Muscle of arm (tissue), 12 donors: ENCODE data around the gene CFAP74. TPM values are rescaled to one million over a fixed set of nuclear protein-coding genes. Genes with fewer than 3 reads are reported as not detected.
"Not testable (repeated sequence)": the region's sequence is repeated elsewhere in the genome, so short reads cannot be mapped to it uniquely, and the experiment has no call there.

ENCODE experiments used
- DNase-seq: peaks from one replicate; pipeline ENCODE4 v3.0.0-alpha.2; 2013
- polyA plus RNA-seq, 12 donors: library from polyadenylated mRNA; unstranded; fragments of 120-200 nt; gene quantifications; one replicate each; pipeline ENCODE4 v1.2.1, GENCODE V29; 2013; ENCODE audit not compliant: insufficient read length in 12 of 12

The CFAP74 gene
- polyA plus RNA-seq, 12 donors, result 0.07 to 0.74 (median 0.24) TPM; not detected in 2

DNA sequence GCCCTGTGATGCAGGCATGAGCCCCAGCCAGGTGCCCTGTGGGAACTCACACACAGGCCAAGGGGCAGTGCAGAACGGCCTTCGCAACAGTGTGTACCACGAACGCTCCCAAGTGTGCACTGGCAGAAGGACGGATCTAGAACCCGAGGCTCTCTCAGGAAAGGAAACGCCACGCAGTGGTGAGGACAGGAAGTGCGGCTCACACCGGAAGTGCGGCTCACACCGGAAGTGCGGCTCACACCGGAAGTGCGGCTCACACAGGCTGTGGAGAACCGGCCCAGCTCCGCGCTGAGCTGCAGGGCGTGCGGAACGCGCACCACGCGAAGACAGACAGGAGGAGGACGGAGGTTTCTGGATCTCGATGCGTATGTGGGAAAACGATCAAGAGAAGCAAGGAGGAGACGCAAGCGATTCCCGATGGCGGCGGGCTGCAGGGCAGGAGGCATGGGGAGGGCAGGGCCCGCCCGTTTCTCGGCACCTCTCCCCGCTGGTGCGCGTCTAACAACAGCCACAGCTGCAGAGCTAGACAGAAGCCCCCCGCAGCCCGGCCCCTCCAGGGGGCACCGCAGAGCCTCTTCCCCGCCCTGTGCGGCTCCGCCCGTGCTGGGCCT lies 48.6 kb downstream of the CFAP74 start:
- no peak for DNase-seq

DNA sequence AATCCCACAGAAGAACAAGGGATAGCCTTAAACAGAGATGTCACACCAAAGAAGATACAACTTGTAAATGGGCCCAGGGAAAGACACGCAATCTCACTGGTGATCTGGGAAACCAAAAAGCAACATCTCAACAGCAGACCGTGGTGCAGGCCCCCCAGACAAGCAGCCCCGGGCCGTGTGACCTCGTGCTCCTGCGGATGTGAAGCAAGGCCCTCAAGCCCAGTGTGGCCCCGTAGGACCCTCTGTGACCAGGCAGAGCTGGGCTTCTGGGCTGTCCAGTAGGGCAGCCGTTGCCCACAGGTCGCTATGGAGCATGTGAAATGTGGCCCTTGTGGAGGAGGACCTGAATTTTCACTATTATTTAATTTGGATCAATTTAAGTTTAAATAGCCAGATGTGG lies 49.6 kb downstream of the CFAP74 start:
- no peak for DNase-seq

DNA sequence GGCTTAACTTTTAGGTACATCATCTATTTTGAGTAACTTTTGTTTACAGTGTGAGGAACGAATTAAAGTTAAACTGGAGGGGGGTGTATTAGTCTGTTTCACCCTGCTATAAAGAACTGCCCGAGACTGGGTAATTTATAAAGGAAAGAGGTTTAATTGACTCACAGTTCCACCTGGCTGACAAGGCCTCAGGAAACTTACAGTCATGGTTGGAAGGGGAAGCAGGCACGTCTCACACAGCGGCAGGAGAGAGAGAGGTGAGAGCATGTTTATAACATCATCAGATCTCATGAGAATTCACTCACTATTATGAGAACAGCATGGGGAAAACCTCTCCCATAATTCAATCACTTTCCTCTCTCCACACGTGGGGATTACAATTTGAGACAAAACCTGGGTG lies 52.6 kb downstream of the CFAP74 start:
- no peak for DNase-seq

DNA sequence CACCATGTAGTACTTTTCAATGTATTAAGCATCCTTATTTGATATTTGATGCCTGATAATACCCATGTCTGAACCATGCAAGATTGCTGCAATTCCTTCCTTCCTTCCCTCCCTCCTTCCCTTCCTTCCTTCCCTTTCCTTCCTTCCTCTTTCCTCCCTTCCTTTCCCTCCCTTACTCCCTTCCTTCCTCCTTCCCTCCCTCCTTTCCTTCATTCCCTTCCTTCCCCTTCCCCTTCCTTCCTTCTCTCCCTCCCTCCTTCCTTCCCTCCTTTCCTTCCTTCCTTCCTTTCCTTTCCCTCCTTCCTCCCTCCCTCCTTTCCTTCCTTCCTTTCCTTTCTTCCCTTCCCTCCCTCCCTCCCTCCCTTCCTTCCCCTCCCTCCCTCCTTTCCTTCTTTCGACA lies 54.8 kb downstream of the CFAP74 start:
- no peak for DNase-seq

DNA sequence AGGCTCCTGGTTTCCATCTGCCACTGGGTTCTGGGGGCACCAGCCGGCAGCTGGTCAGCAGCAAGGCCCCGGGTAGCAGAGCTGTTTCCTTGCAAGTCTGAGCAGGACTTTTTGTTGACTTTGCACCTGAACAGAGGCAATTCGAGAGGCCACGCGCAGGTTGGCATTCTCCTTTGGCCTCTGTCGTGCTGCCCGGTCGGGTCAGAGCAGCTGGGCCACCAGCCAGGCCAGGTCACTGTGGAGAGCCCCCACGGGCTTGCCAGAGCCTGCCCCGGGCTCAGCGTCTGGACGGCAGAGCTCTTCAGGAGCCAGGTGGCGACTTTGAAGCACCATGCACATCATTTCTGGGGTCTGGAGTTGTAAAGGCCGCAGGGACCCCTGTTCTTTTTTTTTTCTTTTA lies 56.1 kb downstream of the CFAP74 start:
- no peak for DNase-seq

DNA sequence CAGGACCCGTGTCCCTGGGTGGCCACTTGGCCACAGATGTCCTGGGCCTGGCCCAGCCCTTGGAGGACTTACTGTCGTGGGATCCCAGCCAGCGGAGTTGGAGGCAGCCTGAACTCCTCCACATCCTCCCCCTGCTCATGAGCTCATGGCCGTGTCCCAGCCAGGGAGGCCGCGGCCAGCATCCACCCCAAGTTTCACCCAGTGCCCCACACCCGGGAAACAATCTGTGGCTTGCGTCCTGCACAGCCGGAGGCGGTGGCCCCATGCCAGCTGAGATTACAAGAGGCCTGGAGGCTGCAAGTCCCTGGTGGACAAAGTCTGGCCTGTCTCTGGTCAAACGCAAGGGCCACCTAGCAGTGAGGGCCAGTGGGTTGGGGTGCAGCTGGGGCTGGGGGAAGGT lies 57.0 kb downstream of the CFAP74 start:
- peak; percentile 28 for DNase-seq

DNA sequence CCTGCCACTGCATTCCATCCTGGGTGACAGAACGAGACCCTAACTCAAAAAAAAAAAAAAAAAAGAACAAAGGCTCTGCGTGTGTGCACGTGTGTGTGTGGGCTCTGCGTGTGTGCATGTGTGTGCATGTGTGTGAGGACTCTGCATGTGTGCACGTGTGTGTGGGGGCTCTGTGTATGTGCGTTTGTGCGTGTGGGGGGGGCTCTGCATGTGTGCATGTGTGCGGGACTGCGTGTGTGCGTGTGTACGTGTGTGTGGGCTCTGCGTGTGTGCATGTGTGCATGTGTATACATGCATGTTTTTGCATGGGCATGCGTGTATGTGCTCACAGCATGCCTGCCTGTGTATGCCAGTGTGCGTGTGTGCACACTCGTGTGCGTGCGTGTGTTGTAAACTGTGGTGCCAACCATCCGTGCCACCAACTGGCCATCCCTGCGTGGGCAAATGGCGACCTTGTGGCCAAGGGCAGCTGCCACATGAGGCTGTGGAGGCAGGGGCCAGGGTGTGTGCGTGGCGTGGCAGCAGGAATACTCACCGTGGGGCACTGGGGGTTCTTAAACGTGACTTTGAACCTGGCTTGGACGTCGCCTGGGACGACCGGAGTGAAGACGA lies 57.7 kb downstream of the CFAP74 start:
- no peak for DNase-seq

DNA sequence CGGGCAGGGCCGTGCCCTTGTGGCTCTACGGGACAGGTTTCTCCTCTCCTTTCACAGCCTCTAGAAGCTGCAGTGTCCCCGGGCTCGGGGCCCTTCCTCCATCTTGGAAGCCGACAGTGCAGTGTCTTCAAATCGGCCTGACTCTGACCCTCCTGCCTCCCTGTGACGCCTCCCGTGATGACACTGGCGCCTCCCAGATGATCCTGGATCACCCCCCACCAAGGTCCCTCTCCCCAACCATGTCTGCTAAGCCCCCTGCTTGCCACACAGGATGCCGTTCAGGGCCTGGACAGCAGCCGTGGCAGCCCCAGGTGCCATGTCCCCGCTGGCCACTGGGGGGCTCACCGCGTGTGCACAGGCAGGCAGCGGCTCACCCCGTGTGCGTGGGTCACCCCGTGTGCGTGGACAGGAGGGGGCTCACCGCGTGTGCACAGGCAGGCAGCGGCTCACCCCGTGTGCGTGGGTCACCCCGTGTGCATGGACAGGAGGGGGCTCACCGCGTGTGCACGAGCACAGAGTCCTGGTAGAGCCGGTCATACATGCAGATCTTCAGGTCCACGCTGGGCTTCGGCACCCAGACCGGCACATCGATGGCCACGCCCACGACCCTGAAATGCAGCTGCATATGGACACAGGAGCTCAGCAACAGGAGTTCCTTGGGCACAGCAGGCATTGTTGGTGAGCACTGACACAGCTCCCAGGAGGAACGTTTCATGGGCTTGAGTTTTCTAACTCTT lies 59.6 kb downstream of the CFAP74 start:
- DNase-seq, result no peak

DNA sequence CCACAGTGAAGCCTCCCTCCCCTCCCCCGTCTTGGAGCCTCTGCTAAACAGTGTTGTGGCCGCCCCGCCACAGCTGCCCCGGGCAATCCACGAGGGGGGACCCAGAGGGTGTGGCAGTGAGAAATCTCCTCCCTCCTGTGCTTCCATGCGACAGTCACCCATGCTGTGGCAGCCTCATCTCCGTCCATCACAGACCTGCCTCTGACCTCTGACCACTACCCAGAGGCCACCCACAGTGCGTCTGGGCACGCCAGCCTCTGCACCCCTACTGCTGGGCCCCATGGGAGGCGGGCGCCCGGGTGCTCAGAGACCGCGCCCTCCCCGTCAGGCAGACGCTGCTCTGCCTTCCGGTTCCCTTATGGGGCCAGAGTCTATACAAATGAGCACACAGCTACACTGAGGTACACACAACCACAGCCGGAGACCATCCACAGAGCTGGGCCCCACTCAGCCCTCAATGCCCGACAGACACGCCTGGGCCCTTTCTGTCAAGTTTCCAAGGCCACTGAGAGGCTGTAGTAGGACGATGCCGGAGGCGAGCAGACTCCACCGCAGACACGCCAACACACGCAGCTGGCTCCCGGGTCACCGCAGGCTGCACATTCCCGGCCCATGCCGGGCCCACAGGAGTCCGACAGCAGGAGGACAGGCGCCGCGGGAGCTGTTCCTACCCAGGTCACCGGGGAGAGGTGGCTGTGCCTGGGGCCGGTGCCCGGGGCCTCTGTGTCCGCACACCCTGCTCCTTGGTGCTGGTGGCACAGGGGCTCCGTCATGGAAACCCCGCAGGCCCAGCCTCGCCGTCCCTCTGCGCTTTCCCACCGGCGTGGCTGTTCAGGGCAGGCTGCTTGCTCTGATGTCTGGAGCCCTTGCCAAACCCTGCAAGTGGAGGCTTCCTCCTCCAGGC lies 60.6 kb downstream of the CFAP74 start:
- no peak for DNase-seq

DNA sequence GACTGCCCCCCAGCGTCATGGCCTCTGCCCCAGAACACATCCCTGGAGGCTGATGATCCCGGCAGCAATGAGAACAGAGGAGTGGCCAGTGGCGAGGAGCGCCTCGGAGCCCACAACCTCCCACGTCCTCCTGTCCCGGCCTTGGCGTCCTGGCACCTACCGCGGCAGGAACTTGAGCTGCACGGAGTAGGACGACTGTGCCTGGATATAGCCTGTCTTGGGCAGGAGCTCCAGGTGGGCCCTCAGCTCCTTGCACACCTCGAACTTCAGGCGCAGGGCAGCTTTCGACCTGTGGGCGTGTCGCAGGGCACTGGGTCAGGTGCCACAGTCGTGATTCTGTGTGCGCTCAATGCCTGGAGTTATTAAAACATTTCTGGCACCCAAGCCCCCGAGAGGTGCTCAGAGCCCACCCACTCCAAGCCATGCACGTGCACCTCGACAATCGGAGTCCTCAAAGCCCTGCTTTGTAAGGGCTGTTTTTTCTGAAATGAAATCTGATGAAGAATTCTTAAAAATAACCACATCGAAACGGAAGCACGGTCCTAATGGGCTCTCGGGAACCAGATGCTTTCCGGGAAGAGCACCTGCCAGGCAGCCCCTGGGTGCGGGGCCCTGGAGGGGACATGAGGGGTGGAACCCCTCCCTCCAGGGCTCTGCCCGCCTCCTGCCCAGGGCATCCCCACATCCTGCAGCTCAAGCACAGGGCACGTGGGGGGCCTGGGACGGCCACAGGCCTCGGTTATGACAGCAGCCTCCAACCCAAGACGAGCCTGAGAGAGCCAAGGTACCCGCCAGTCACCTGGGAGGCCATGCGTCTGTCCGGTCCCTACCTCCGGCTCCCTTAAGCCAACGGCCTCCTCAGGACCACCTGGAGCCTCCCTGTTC lies 61.5 kb downstream of the CFAP74 start:
- DNase-seq, result no peak

DNA sequence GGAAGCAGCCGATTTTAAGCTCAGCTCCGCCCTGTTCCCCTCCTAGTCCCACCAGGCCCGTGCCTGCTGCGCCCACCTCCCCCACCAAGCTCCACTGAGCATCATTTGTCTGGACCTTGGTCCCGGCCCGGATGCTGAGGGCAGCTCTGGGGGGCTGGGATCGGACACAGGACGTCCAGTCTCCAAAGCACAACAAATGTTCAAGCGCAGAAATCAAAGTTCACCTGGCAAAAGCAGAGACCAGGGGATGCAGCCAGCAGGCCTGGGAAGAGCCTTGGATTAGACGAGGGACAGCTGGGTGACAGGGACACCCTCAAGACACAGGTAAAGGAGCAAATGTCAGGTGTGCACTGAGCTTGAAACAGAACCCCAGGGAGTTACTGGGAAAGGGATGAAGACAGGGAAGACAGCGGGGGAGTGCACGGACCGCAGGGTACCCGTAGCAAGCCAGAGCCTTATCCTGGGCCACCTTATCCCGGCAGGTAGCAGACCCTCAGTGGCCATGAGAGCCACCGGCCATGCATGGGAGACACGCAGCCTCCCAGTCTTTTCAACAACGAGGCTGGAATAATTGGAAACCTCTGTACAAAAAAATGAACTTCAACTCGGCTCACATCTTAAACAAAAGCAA lies 62.3 kb downstream of the CFAP74 start:
- DNase-seq, result no peak

DNA sequence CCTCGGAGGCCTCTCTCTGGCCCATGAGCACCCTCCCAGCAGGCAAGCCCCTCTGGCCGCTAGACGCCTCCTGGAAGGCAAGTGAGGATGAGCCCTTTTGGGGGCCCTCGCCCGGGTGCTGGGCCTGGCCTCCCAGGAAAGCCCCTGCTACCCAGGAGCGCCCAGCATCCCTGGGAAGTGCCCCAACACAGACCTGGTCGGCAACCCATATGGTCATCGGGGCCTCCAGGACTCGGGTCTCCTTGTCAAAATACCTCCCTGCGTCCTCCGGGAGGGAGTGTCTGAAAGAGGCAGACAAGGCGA lies 63.5 kb downstream of the CFAP74 start:
- DNase-seq, result no peak

DNA sequence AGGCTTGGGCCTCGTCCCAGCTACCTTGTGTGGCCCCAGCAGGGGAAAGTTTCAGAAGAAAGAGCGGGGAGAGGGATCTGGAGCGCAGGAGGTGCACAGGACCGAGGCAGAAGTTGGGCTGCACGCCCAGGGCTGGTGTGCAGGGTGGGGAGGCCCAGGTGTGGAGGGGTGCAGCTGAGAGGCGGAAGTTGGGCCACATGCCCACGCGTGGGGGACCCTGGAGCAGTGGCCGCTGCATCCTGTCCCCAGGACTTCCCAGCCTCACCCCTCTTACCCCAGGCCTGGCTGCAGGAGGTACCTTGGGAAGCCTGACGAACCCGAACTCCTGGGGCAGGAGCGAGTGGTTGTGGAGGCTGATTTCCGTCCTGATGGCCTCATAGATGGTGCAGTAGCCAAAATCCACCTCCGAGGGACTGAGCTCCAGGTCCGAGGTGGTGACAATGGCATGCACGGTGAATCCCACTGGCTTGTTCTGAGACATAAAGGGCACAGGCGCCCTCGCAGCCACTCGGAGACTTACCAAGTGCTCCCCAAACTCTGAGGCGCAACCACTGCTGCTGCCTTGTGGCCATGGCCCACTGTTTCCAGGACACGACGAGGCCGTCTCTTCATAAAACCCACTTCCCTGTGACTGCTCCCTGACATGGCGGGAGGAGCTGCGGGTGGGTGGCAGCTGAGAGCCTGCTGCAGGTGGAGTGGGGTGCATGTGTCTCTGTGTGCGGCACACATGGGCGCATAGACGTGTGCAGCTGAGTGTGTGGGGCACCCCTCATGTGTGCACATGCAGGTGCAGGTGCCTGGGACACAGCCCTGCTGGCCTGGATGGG lies 64.1 kb downstream of the CFAP74 start:
- no peak for DNase-seq

DNA sequence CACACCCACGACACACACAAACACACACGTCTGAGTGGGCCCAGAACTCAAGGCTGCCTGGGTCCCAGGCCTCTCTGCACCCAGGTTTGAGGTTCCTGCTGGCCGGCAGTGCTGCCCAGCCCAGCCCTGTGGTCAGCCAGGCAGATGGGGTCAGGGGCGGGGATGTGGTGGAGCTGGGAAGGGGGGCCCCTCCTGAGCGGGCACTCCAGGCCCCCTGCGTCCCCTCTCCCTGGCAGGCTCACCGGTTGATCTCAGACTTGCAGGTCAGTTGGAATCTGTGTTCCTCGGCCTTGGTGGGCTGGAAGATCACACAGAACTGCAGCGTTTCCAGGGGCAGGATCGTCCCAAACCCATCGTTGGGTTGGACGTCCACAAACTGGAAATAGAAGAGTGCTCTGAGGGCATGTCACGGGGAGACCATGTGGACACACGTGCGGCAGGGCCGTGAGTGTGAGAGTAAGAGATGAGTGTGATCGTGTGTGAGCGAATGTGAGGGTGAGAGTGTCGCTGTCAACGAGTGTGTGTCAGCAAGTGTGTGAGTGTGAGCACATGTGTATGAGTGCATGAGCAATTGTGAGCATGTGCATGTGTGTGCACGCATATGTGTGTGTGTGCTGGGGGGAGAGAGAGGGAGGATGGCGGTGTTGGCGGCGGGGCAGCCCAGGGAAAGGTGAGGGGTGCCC lies 64.8 kb downstream of the CFAP74 start:
- no peak for DNase-seq

DNA sequence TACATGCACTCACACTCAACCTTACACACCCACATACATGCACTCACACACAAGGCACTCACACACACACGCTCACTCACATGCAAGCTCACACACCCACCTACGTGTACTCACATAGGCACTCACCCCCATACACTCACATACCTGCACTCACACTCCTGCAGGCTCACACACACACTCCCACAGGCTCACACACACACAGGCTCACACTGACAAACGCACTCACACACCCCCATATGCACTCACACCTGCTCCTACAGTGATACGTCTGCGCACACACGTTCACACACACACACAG lies 65.4 kb downstream of the CFAP74 start:
- DNase-seq, result no peak

DNA sequence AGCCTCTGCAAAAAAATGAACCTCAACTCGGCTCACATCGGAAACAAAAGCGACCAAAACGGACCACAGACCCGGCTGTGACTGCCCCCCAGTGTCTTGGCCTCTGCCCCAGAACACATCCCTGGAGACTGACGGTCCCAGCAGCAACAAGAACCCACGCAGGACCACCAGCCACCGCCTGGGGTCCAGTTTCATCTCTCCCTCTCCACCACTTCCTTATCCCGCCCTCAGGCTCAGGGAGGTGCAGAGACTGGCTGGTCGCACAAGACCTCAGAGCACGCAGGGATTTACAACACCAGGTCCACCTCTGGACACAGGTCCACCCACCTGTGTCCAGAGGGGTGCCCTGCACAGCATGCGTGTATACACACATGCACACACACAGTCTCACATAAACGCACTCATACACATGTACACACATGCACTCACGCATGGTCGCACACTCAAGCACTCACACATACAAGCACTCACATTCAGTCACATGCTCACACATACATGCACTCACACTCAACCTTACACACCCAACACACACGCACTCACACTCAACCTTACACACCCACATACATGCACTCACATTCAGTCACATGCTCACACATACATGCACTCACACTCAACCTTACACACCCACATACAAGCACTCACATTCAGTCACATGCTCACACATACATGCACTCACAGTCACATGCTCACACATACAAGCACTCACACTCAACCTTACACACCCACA lies 65.9 kb downstream of the CFAP74 start:
- DNase-seq, result no peak

DNA sequence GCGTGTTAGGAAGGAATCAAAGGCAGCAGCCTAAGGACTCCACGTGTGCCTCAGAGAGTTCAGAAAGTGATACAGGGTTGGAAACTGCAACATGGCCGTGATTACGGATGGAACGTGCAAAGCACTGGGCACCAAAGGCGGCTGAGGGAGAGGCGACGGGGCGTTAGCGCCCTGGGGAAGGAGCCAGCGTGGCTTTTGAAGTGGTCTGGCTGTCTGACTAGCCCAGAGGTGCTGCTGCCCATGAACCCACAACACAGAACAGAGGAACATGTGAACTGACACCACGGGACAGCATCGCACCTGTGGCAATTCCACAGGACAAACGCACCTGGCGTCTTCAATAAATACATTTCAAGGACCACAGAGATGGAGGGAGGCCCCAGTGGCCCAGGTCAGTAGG lies 66.5 kb downstream of the CFAP74 start:
- DNase-seq, result no peak

DNA sequence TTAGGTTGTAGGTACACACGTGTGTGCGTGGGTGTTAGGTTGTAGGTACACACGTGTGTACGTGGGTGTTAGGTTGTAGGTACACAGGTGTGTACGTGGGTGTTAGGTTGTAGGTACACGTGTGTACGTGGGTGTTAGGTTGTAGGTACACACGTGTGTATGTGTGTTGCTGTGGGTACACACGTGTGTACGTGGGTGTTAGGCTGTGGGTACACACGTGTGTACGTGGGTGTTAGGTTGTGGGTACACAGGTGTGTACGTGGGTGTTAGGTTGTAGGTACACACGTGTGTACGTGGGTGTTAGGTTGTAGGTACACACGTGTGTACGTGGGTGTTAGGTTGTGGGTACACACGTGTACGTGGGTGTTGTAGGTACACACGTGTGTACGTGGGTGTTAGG lies 68.7 kb downstream of the CFAP74 start:
- DNase-seq, result not testable (repeated sequence)
